GM12872 (cell line): ENCODE results near the gene SPON1.

Experiments used
- CTCF ChIP-seq: IDR thresholded peaks from 3 replicates; pipeline ENCODE4 v1.5.1; 2011; ENCODE audit warnings: low read depth, mild to moderate bottlenecking, low read length, moderate library complexity; ENCODE audit not compliant: insufficient read depth

Gene SPON1

GRCh38 chr11:13997881-13998280 lies 35.4 kb downstream of the SPON1 start:
- no peak for TF ChIP-seq CTCF

DNA sequence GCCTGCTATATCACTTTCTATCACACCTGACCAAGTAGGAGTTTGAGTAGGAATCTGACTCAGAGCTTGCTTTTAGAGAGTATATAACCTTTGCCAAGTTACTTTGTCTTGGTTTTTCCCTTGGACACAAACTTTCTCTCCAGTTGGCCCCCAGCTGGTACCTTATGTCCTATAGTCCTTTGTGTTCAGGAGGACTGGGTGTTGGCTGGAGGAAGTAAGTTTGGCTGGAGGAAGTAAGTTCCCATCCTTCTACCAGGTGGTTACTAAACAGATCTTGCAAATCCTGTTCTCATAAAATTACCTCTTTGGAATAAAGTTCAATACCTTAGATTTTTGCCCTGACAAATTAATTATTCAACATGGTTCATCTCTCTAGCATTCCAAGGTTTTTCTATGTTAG lies 37.2 kb downstream of the SPON1 start:
- no peak for TF ChIP-seq CTCF

DNA sequence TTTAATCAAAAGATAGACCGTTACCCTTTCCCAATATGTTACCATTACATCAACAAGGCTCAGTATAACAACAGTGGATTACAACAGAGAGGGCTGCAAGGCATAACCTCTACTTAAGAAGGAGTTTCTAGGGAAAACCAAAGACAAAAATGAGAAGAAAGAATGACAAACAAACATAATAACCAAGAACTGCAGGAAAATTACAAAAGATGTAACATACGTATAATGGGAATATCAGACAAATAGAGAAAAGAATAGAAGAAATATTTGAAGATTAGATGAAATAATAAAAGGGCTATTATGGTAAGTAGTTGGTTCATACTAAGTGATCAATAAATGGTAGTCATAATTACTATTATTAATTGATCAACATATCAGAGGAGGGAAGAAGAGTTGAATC lies 39.1 kb downstream of the SPON1 start:
- TF ChIP-seq CTCF, result no peak

- no peak for TF ChIP-seq CTCF
Measured at GRCh38 chr11:14007566-14007965, 45.0 kb downstream of the SPON1 start.

DNA sequence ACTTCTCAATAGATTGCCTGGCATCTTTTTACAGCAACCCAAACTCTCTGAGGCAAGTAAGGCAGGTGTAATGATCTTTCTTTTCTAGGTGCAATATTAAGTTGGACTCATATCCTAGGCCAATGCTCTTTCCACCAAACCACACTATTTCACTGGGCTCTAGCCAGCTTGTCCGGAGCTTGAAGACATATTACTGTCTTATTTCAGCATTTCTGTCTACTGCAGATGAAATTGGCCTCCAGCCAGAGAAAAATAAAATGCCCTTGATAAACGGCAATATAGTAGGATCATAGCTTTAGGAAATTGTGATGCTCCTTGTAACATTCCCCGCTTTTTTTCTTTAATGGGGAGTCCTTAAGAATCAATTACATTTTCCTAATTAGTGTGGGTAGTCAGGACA lies 48.1 kb downstream of the SPON1 start:
- TF ChIP-seq CTCF, result no peak

DNA sequence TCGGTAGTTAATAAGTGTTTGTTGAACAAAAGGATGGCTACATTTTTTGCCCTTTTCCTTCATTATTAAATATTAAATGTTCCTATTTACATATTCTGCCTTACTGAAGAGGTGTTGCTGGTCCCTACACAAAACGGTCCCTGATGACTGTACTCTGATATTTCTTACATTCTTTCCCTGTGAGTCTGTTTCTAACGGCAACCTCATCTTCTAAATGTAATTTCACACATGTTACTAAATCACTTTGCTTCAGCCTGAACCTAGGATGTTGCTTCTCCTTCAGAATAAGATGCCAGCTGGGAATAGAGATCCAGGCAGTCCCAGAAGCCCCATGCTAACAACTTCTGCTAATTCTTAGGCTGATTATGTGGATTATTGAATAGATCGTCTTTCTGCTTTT lies 50.3 kb downstream of the SPON1 start:
- no peak for TF ChIP-seq CTCF

- no peak for TF ChIP-seq CTCF
Measured at GRCh38 chr11:14015711-14016110, 53.2 kb downstream of the SPON1 start.

DNA sequence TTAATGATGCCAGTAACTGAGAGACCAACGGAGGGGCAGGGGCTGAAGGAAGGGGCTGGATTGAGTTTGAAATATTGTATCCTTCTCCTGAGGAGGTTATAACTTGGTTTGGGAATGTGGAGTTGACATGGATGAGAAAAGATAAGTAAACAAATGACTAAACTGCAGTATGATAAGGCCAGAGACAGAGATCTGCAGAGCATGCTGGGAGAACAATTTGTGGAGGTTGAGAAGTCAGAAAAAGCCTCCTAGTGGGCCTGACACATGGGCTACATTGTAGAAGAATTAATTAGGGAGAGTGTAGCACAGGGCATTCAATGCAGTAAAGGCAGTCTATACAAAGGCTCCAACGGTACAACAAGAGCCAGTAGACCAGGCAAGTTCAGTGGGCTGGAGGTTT lies 55.9 kb downstream of the SPON1 start:
- no peak for TF ChIP-seq CTCF
